ENCODE data around the gene ELOB. TPM values are rescaled to one million over a fixed set of nuclear protein-coding genes. Genes with fewer than 3 reads are reported as not detected.

ELOB gene
- total and polyA plus RNA-seq, 2 of the 13 experiments (the other 11 are each of a cell fraction or from before 2014, with no cell fraction given) = 208 to 225 TPM

GRCh38 chr16:2752035-2752849 is 24.8 kb downstream of the ELOB start, which contains the start of gene SRRM2 (continued):
- TF ChIP-seq ZNF629 (CRISPR knock-in tag; conservative IDR thresholded peaks at IDR 0.05) (no peak), CSRNP1 (CRISPR knock-in tag; IDR thresholded peaks at IDR 0.05) (no peak; the same call in 1 of the 2 replicates), ZNF563 (CRISPR knock-in tag; IDR thresholded peaks at IDR 0.05) (peak; percentile 59), MBNL3 (CRISPR knock-in tag; conservative IDR thresholded peaks at IDR 0.05) (no peak), MNT (IDR thresholded peaks at IDR 0.05) (no peak), ZNF639 (CRISPR knock-in tag; conservative IDR thresholded peaks at IDR 0.05) (peak; percentile 70; the same call in 1 of the 2 replicates), RBM22 (optimal IDR thresholded peaks at IDR 0.05; ENCODE audit: low read length) (peak; percentile 21), NCOA2 (CRISPR knock-in tag; IDR thresholded peaks at IDR 0.05) (no peak), ADNP (CRISPR knock-in tag; IDR thresholded peaks at IDR 0.05) (no peak), TBL1XR1 (IDR thresholded peaks at IDR 0.05; ENCODE audit: borderline replicate concordance, low read length, partially characterized antibody) (no peak), PREB (CRISPR knock-in tag; IDR thresholded peaks at IDR 0.05) (no peak), RXRB (CRISPR knock-in tag; IDR thresholded peaks at IDR 0.05; ENCODE audit: borderline replicate concordance) (no peak), HNRNPUL1 (IDR thresholded peaks at IDR 0.05; ENCODE audit: low read depth, low read length) (no peak), ZNF383 (CRISPR knock-in tag; IDR thresholded peaks at IDR 0.05; ENCODE audit: borderline replicate concordance) (no peak), THAP8 (CRISPR knock-in tag; IDR thresholded peaks at IDR 0.05; ENCODE audit: borderline replicate concordance) (peak; percentile 73; the same call in 1 of the 2 replicates)
- TF ChIP-seq, protein P1, sequence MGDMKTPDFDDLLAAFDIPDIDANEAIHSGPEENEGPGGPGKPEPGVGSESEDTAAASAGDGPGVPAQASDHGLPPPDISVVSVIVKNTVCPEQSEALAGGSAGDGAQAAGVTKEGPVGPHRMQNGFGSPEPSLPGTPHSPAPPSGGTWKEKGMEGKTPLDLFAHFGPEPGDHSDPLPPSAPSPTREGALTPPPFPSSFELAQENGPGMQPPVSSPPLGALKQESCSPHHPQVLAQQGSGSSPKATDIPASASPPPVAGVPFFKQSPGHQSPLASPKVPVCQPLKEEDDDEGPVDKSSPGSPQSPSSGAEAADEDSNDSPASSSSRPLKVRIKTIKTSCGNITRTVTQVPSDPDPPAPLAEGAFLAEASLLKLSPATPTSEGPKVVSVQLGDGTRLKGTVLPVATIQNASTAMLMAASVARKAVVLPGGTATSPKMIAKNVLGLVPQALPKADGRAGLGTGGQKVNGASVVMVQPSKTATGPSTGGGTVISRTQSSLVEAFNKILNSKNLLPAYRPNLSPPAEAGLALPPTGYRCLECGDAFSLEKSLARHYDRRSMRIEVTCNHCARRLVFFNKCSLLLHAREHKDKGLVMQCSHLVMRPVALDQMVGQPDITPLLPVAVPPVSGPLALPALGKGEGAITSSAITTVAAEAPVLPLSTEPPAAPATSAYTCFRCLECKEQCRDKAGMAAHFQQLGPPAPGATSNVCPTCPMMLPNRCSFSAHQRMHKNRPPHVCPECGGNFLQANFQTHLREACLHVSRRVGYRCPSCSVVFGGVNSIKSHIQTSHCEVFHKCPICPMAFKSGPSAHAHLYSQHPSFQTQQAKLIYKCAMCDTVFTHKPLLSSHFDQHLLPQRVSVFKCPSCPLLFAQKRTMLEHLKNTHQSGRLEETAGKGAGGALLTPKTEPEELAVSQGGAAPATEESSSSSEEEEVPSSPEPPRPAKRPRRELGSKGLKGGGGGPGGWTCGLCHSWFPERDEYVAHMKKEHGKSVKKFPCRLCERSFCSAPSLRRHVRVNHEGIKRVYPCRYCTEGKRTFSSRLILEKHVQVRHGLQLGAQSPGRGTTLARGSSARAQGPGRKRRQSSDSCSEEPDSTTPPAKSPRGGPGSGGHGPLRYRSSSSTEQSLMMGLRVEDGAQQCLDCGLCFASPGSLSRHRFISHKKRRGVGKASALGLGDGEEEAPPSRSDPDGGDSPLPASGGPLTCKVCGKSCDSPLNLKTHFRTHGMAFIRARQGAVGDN (CRISPR knock-in tag; IDR thresholded peaks at IDR 0.05) = peak; percentile 95
- TF ChIP-seq, protein P2, sequence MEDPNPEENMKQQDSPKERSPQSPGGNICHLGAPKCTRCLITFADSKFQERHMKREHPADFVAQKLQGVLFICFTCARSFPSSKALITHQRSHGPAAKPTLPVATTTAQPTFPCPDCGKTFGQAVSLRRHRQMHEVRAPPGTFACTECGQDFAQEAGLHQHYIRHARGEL (CRISPR knock-in tag; IDR thresholded peaks at IDR 0.05) = peak; percentile 45; the same call in 1 of the 2 replicates

All from HepG2 (cell line).